ENCODE data around the gene XYLB.

The XYLB gene

GRCh38 chr3:38311476-38311875 lies 35.1 kb upstream of the XYLB start:
- DNase-seq (ENCODE audit: low read depth) = no peak
- TF ChIP-seq CTCF (IDR thresholded peaks at IDR 0.05; ENCODE audit: insufficient read depth, low read depth, low read length, missing control alignments) = no peak
- no peak overlapping the region for H3K4me3 ChIP-seq (ENCODE audit: low read length)

- no peak for TF ChIP-seq CTCF (IDR thresholded peaks at IDR 0.05; ENCODE audit: insufficient read depth, low read depth, low read length, missing control alignments)
- DNase-seq (ENCODE audit: low read depth) = no peak
- H3K4me3 ChIP-seq (ENCODE audit: low read length) = no peak overlapping the region
These were observed 34.6 kb upstream of the XYLB start for GRCh38 chr3:38311941-38312340.

DNA sequence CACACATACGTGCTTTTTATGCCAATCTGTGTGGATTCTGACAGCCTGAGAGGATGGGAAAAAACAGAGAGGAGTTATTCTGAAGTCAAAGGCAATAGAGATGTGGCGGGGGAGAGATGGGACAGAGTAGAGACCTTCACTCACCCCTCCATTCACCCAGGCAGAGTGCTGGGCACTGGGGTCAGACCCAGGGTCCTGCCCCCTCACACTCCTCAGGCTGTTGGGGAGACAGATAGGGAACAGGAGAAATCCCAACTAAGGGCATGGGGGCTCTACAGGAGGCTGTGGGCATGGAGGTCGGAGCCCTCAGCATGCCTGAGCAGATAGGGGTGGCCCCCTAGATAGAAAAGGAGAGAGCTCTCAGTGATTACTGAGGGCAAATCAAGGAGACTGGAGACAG lies 34.2 kb upstream of the XYLB start:
- DNase-seq (ENCODE audit: low read depth) = no peak
- H3K4me3 ChIP-seq (ENCODE audit: low read length) = no peak overlapping the region
- no peak for TF ChIP-seq CTCF (IDR thresholded peaks at IDR 0.05; ENCODE audit: insufficient read depth, low read depth, low read length, missing control alignments)

DNA sequence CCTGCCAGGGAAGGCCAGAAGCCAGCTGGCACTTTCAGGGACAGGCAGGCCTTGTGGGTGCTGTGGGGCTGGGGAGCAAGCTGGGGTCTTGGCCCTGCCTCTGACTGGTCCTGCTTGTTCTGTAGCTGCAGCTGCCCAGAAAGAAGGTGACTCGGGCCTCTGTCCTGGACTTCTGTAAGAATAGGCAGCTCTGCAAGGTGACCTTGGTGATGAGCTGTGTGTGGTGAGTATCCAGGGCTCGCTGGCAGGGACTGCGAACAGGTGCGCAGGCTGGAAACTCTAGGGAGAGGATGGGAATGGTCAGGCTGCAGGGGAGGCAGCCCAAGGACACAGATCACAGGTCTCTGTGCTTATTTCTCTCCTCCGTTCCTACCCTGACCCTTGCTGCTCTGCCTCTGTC lies 33.3 kb upstream of the XYLB start:
- no peak for TF ChIP-seq CTCF (IDR thresholded peaks at IDR 0.05; ENCODE audit: insufficient read depth, low read depth, low read length, missing control alignments)
- H3K4me3 ChIP-seq (ENCODE audit: low read length) = no peak overlapping the region
- no peak for DNase-seq (ENCODE audit: low read depth)

- TF ChIP-seq CTCF (IDR thresholded peaks at IDR 0.05; ENCODE audit: insufficient read depth, low read depth, low read length, missing control alignments) = no peak
- DNase-seq (ENCODE audit: low read depth) = no peak
- H3K4me3 ChIP-seq (ENCODE audit: low read length) = no peak overlapping the region
These were observed 32.9 kb upstream of the XYLB start for GRCh38 chr3:38313695-38314094.

DNA sequence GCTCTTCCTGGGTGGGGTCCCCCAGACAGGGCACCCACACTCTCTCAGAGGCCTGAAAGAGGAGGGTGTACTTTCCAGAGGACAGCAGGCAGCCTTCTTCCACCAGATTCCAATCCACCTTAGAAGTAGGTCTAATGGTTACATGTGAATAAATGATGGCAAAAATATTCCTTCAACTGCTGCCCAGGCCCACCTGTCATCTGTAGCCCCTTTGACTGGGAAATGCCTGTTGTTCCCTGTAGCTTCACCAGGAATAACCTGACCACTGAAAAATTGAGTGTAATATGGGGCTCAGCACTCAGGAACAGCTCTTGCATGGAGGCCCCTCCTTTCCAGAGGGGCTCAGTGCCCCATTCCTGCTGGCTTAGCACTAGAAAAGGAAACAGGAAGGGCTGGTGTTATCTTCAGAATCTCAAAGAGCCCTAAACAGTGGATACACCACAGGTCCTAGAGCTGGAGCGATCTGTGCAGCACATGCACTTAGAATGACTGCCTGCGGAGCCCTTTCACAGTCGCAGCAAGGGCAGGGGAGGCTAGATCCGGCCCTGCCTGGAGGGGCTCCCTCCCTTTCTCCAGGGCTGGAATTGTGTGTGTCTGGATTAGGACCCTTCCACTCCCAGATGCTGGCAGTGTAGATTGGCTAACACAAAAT lies 32.3 kb upstream of the XYLB start:
- H3K4me3 ChIP-seq (ENCODE audit: low read length) = no peak overlapping the region
- TF ChIP-seq CTCF (IDR thresholded peaks at IDR 0.05; ENCODE audit: insufficient read depth, low read depth, low read length, missing control alignments) = no peak
- DNase-seq (ENCODE audit: low read depth) = no peak

DNA sequence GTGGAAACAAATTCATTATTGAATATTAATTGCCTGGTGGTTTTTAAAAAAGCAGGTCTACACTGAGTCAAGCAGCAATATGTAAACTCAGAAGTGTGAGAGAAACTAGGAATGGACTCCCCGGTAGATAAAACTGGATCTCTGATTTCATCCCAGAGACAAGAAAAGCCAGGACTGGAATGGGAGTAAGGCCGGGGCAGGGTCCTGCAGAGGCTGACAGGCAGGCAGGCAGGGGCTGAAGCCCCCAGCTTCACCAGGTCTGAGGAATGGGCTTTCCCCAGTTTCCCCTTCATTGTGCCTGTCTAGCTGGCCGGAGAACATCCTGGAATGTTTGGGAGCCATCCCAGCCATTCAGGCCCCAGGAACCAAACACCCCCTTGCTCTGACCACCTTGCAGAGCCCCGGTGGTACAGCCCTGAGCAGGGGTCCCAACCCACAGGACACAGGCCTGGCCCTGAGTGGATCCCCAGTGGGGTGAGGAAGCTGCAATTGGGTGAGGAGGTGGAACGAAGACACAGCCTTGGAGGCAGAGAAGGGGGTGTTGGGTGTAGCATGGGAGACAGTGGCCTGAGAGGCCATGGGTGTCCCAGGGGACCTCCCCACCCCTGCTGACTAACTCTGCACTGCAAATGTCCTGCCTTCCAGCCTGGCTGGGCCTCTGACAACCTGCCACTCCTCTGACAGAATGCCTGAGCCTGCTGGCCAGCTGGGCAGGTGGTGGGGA lies 31.7 kb upstream of the XYLB start:
- H3K4me3 ChIP-seq (ENCODE audit: low read length) = no peak overlapping the region
- DNase-seq (ENCODE audit: low read depth) = no peak
- no peak for TF ChIP-seq CTCF (IDR thresholded peaks at IDR 0.05; ENCODE audit: insufficient read depth, low read depth, low read length, missing control alignments)

Measured in epithelial cell of esophagus (primary cell).